OCI-LY3 (cell line): ENCODE results near the gene WDR27.

ENCODE experiments used
- H2AFZ ChIP-seq: fragments of 200-600, 300-600 bp; shearing (Covaris generic); 2 replicates; pipeline ENCODE4 v1.6.0; 2014; ENCODE audit warnings: antibody characterized with exemption, low read depth, low read length
- H3K27ac ChIP-seq: fragments of 200-600, 300-600 bp; sonication (generic); 2 replicates; pipeline ENCODE4 v1.5.1; 2014; ENCODE audit warnings: mild to moderate bottlenecking, low read length, moderate library complexity, mixed read lengths
- H3K27me3 ChIP-seq: fragments of 200-600, 300-600 bp; sonication (generic); 2 replicates; pipeline ENCODE4 v1.6.1; 2014; ENCODE audit warnings: low read depth, low read length, mixed read lengths
- H3K36me3 ChIP-seq: fragments of 200-600, 300-600 bp; sonication (generic); replicated peaks from 2 replicates; pipeline ENCODE3; 2014; ENCODE audit warnings: low read depth, low read length, mixed read lengths
- H3K4me1 ChIP-seq: fragments of 300-600, 200-600 bp; sonication (generic); 2 replicates; pipeline ENCODE4 v1.6.1; 2014; ENCODE audit warnings: low read length, mixed read lengths
- H3K4me2 ChIP-seq: fragments of 200-600, 300-600 bp; sonication (generic); 2 replicates; pipeline ENCODE4 v1.6.1; 2014; ENCODE audit warnings: low read length, mixed read lengths
- H3K4me3 ChIP-seq: fragments of 300-600, 200-600 bp; sonication (generic); 2 replicates; pipeline ENCODE4 v1.5.1; 2014; ENCODE audit warnings: antibody characterized with exemption, mild to moderate bottlenecking, low read length, moderate library complexity
- H3K79me2 ChIP-seq: fragments of 300-600, 200-600 bp; shearing (Covaris generic); 2 replicates; pipeline ENCODE4 v1.6.1; 2014; ENCODE audit warnings: mild to moderate bottlenecking, low read length, mixed read lengths
- H3K9ac ChIP-seq: fragments of 300-600, 200-600 bp; shearing (Covaris generic); 2 replicates; pipeline ENCODE4 v1.6.0; 2014; ENCODE audit warnings: mild to moderate bottlenecking, low read length, moderate library complexity
- H3K9me3 ChIP-seq: fragments of 200-600, 300-600 bp; shearing (Covaris generic); 2 replicates; pipeline ENCODE4 v1.6.1; 2014; ENCODE audit warnings: low read length, mixed read lengths; ENCODE audit not compliant: insufficient read depth
- H4K20me1 ChIP-seq: fragments of 200-600, 300-600 bp; sonication (generic); 2 replicates; pipeline ENCODE4 v1.6.1; 2016; ENCODE audit warnings: low read length, mixed read lengths; ENCODE audit not compliant: insufficient read depth
- CTCF ChIP-seq: fragments of 200-600, 300-600 bp; sonication (generic); IDR thresholded peaks from 2 replicates; pipeline ENCODE4 v1.5.1; 2014; ENCODE audit warnings: antibody characterized with exemption, low read length, low read depth
- EZH2phosphoT487 ChIP-seq: fragments of 200-600 bp; shearing (Covaris generic); IDR thresholded peaks from 2 replicates; pipeline ENCODE4 v1.6.1; 2018; ENCODE audit warnings: antibody characterized with exemption, mixed run types, low read depth

The WDR27 gene

GRCh38 chr6:169543704-169544103 lies 158.1 kb downstream of the WDR27 start:
- no peak for TF ChIP-seq EZH2phosphoT487
- no peaks in the 10 kb centered on the region for H3K36me3 ChIP-seq
- H3K4me1 ChIP-seq: no peaks in the 10 kb centered on the region

DNA sequence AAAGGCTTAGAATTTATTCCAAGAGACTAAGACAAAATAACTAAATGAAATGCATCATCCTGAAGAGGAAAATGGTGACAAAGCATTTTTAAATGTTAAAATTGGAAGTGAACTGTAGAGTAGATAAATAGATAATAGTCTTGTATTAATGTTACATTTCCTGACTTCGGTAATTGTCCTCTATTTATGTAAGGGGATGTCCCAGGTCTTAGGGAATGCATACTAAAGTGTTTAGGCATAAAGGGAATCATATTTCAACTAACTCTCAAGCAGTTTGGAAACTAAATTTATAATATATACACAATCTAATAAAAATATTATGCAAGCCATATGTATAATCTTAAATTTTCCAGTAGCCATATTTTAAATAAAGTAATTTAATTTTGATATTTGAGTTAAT lies 159.3 kb downstream of the WDR27 start:
- Histone ChIP-seq H3K36me3 (no peaks in the 10 kb centered on the region), H2AFZ (no peak overlapping the region), H3K4me1 (no peaks in the 10 kb centered on the region), H3K9me3 (no peaks in the 10 kb centered on the region), H3K27ac (no peak overlapping the region), H3K9ac (no peak overlapping the region), H3K4me3 (no peak overlapping the region), H3K4me2 (no peak overlapping the region), H3K27me3 (no peaks in the 10 kb centered on the region), H4K20me1 (no peaks in the 10 kb centered on the region), H3K79me2 (no peaks in the 10 kb centered on the region)
- no peak for TF ChIP-seq CTCF
- no peak for TF ChIP-seq EZH2phosphoT487

More at GRCh38 chr6:169543704-169544103, 158.1 kb downstream of the WDR27 start:
- Histone ChIP-seq H3K9ac (no peak overlapping the region), H4K20me1 (no peaks in the 10 kb centered on the region), H3K9me3 (no peaks in the 10 kb centered on the region), H3K4me3 (no peak overlapping the region), H3K27ac (no peak overlapping the region), H2AFZ (no peak overlapping the region), H3K4me2 (no peak overlapping the region), H3K27me3 (no peaks in the 10 kb centered on the region), H3K79me2 (no peaks in the 10 kb centered on the region)

DNA sequence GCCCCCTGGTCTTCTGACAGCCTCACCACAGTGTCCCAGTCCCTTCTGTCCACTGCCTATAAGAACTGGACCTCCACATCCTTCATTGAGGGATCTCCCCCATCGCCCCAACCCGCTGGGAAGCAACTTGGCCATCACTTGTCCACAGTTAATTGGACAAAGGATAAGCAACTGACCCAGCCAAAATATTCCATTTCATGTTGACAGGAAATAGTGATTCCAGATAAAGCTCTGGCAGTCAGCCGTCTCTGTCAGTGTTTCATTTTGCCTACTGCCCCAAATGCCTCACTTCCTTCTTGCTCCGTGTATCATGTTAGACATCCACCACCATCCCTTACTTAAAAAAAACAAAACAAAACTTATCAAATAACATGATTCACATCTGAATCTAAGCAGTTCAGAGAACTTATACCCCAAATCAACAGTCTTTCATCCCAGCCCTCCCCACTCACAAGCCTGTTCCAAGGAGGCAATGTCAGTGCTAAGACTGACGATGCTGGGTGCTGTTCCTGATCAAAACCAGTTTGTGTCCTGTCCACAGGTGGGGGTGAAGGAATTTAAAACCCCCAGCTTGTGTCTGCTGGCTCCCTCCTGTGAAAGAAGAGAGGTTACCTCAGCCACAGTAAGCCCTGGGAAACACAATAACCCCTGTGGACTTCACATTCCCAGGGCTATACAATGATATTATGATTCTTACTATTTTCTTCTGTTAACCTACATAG lies 162.5 kb downstream of the WDR27 start:
- no peaks in the 10 kb centered on the region for H3K79me2 ChIP-seq
- H3K27ac ChIP-seq: no peak overlapping the region
- TF ChIP-seq CTCF: no peak
- no peak for TF ChIP-seq EZH2phosphoT487
- no peaks in the 10 kb centered on the region for H4K20me1 ChIP-seq
- H2AFZ ChIP-seq: no peak overlapping the region
- no peaks in the 10 kb centered on the region for H3K9me3 ChIP-seq
- H3K4me3 ChIP-seq: no peak overlapping the region
- no peak overlapping the region for H3K9ac ChIP-seq
- H3K4me1 ChIP-seq: no peaks in the 10 kb centered on the region
- H3K27me3 ChIP-seq: no peaks in the 10 kb centered on the region
- no peaks in the 10 kb centered on the region for H3K36me3 ChIP-seq
- no peak overlapping the region for H3K4me2 ChIP-seq

DNA sequence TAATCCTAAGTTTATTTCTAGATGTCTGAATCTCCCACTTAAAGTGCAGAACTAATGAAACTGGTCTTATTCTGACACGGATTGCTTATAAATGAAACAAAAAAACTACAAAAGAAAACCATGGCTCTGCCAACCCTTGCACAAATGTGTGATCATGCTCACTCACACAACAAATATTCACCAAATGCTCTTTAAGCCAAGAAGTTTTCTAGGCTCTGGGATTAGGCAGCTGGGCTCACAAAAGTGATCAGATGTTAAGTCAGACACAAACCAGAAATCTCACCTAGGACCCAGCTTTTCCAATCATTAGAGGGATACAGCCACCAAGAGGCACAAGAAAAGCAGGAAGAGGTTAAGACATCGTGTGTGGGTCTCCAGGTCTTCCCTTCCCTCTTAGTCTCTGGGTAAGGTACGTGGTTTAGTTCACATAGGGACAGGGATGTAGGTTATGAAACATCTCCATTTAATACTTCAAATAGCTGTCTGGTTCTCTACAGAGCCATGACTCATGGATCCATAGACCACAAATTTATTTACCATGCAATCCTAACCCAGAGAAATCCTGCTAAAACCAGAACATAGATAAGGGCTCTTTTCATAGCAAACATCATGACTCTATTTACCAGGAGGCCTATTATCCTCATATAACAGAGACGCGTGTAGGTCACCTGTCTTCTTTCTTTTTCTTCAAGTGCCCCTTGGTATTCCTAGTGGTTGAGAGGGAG lies 165.2 kb downstream of the WDR27 start:
- H3K79me2 ChIP-seq: no peaks in the 10 kb centered on the region
- no peak overlapping the region for H3K4me2 ChIP-seq
- H2AFZ ChIP-seq: no peak overlapping the region
- H3K36me3 ChIP-seq: no peaks in the 10 kb centered on the region
- TF ChIP-seq CTCF (no peak), EZH2phosphoT487 (no peak)
- no peaks in the 10 kb centered on the region for H4K20me1 ChIP-seq
- no peaks in the 10 kb centered on the region for H3K27me3 ChIP-seq
- H3K4me3 ChIP-seq: no peak overlapping the region
- H3K4me1 ChIP-seq: no peaks in the 10 kb centered on the region
- H3K9ac ChIP-seq: no peak overlapping the region
- H3K9me3 ChIP-seq: no peaks in the 10 kb centered on the region
- H3K27ac ChIP-seq: no peak overlapping the region
